PC-9 (cell line): ENCODE results near the gene PAQR7. TPM values are rescaled to one million over a fixed set of nuclear protein-coding genes. Genes with fewer than 3 reads are reported as not detected.
"Not testable (repeated sequence)": the region's sequence is repeated elsewhere in the genome, so short reads cannot be mapped to it uniquely, and the experiment has no call there.

ENCODE experiments used
- BruUV-seq: library from RNA; stranded (reverse); fragments of 400-500 nt; replicated peaks from 2 replicates; lab custom pipeline; 2021; lab: Mats Ljungman, UMichigan
- CTCF ChIA-PET: fragments of 300-600 bp; sonication (Branson Sonifier 250); formaldehyde crosslinking; loops from one replicate; lab custom pipeline; 2022; ENCODE audit warnings: antibody characterized with exemption; lab: Charles Lee
- POLR2A ChIA-PET: fragments of 300-600 bp; sonication (Branson Sonifier 250); formaldehyde crosslinking; loops from one replicate; lab custom pipeline; 2022; ENCODE audit warnings: antibody characterized with exemption; ENCODE audit not compliant: unreplicated experiment; lab: Charles Lee
- DNase-seq, 2 experiments: peaks; one replicate each; pipeline versions ENCODE4 v3.0.0 to v3.0.0-alpha.2; 2015 to 2022; ENCODE audit warnings: mixed read lengths in 1 of 2
- H2AFZ ChIP-seq: fragments of 200-600 bp; sonication (generic); 2 replicates; pipeline ENCODE4 v1.8.1; 2017; ENCODE audit warnings: antibody characterized with exemption
- H3F3A ChIP-seq: fragments of 200-600 bp; sonication (generic); 2 replicates; pipeline ENCODE4 v1.8.1; 2017; ENCODE audit warnings: antibody characterized with exemption, mild to moderate bottlenecking, low read depth; ENCODE audit not compliant: insufficient read depth
- H3K27ac ChIP-seq: fragments of 200-600 bp; sonication (generic); 2 replicates; pipeline ENCODE4 v1.6.1; 2016; ENCODE audit warnings: mixed run types
- H3K27me3 ChIP-seq: fragments of 200-600 bp; sonication (generic); 2 replicates; pipeline ENCODE4 v1.6.1; 2016; ENCODE audit warnings: low read depth, mixed run types; ENCODE audit not compliant: insufficient read depth
- H3K36me3 ChIP-seq: fragments of 200-600 bp; sonication (generic); 2 replicates; pipeline ENCODE4 v1.6.1; 2016; ENCODE audit warnings: low read depth, mixed run types
- H3K4me1 ChIP-seq: fragments of 200-600 bp; sonication (generic); replicated peaks from 2 replicates; pipeline ENCODE4 v1.6.1; 2016; ENCODE audit warnings: mixed run types; ENCODE audit not compliant: insufficient read depth
- H3K4me2 ChIP-seq: fragments of 200-600 bp; sonication (generic); 2 replicates; pipeline ENCODE4 v1.6.1; 2017; ENCODE audit warnings: mixed run types
- H3K4me3 ChIP-seq: fragments of 200-600 bp; sonication (generic); 2 replicates; pipeline ENCODE4 v1.6.1; 2016; ENCODE audit warnings: mixed run types
- H3K79me2 ChIP-seq: fragments of 200-600 bp; sonication (generic); 2 replicates; pipeline ENCODE4 v1.6.1; 2017; ENCODE audit warnings: low read depth, mixed run types
- H3K9me2 ChIP-seq: fragments of 200-600 bp; sonication (generic); 2 replicates; pipeline ENCODE4 v1.8.1; 2017; ENCODE audit warnings: mild to moderate bottlenecking; ENCODE audit not compliant: insufficient read depth
- H3K9me3 ChIP-seq: fragments of 200-600 bp; sonication (generic); 2 replicates; pipeline ENCODE4 v1.8.1; 2016; ENCODE audit warnings: low read depth; ENCODE audit not compliant: insufficient read depth
- H4K20me1 ChIP-seq: fragments of 200-600 bp; sonication (generic); 2 replicates; pipeline ENCODE4 v1.8.1; 2017; ENCODE audit not compliant: insufficient read depth
- EZH2 ChIP-seq: fragments of 200-600 bp; sonication (generic); IDR thresholded peaks from 2 replicates; pipeline ENCODE4 v1.8.0; 2017; ENCODE audit warnings: antibody characterized with exemption, low read depth
- intact Hi-C: fragments of 100-400 bp; cut with micrococcal nuclease; formaldehyde crosslinking; loops from one replicate; pipeline ENCODE4 v1.10.0; 2022; ENCODE audit not compliant: unreplicated experiment
- total RNA-seq: library from RNA; stranded (reverse); gene quantifications from 2 replicates; pipeline ENCODE4 v1.2.3, GENCODE V29; 2021
- TF ChIP-seq, protein P1 (sequence below): fragments of 200-600 bp; sonication (generic); conservative IDR thresholded peaks from 2 replicates; pipeline ENCODE4 v1.6.1; 2017; ENCODE audit warnings: mixed run types, antibody characterized with exemption, mild to moderate bottlenecking, moderate library complexity

PAQR7 gene
- total RNA-seq, 1 experiment from 2014 or later, result 34.0 TPM

- CTCF ChIA-PET, result interaction anchor here (0.5 kb wide), 1 partner anchor 54 kb away, joined by 3 read pairs; no protein-coding TSS in a partner anchor
- TF ChIP-seq, protein P1, sequence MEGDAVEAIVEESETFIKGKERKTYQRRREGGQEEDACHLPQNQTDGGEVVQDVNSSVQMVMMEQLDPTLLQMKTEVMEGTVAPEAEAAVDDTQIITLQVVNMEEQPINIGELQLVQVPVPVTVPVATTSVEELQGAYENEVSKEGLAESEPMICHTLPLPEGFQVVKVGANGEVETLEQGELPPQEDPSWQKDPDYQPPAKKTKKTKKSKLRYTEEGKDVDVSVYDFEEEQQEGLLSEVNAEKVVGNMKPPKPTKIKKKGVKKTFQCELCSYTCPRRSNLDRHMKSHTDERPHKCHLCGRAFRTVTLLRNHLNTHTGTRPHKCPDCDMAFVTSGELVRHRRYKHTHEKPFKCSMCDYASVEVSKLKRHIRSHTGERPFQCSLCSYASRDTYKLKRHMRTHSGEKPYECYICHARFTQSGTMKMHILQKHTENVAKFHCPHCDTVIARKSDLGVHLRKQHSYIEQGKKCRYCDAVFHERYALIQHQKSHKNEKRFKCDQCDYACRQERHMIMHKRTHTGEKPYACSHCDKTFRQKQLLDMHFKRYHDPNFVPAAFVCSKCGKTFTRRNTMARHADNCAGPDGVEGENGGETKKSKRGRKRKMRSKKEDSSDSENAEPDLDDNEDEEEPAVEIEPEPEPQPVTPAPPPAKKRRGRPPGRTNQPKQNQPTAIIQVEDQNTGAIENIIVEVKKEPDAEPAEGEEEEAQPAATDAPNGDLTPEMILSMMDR, result no peak
- no peak for TF ChIP-seq EZH2
- BruUV-seq, result no TSS peak
These were observed 29.8 kb downstream of the PAQR7 start for GRCh38 chr1:25845664-25846063.

GRCh38 chr1:25844536-25845337 lies 30.8 kb downstream of the PAQR7 start:
- no TSS peak for BruUV-seq
- Histone ChIP-seq H3K4me2 (no peak overlapping the region), H3K36me3 (no peaks in the 10 kb centered on the region), H3K27ac (no peak overlapping the region), H2AFZ (no peak overlapping the region), H3K9me3 (no peaks in the 10 kb centered on the region), H4K20me1 (peaks cover 3% of the 10 kb centered on the region; the same call in 1 of the 2 replicates), H3K4me1 (no peaks in the 10 kb centered on the region), H3K79me2 (peaks cover 31% of the 10 kb centered on the region), H3F3A (no peaks in the 10 kb centered on the region), H3K27me3 (no peaks in the 10 kb centered on the region), H3K4me3 (no peak overlapping the region), H3K9me2 (no peaks in the 10 kb centered on the region)
- TF ChIP-seq, protein P1, result no peak
- no peak for TF ChIP-seq EZH2
- POLR2A ChIA-PET, result interaction anchor here (0.5 to 0.6 kb wide), 2 partner anchors 10 to 16 kb away, joined by 5 to 36 read pairs; no protein-coding TSS in a partner anchor
- CTCF ChIA-PET, result no interaction called here
- intact Hi-C loops, result no loop called here
- DNase-seq, result no peak

More at GRCh38 chr1:25845664-25846063, 29.8 kb downstream of the PAQR7 start:
- Histone ChIP-seq H3K9me3 (no peaks in the 10 kb centered on the region), H3F3A (no peaks in the 10 kb centered on the region), H3K36me3 (no peaks in the 10 kb centered on the region), H3K79me2 (peaks cover 38% of the 10 kb centered on the region), H3K4me1 (no peaks in the 10 kb centered on the region), H3K27ac (no peak overlapping the region), H3K27me3 (no peaks in the 10 kb centered on the region), H3K9me2 (no peaks in the 10 kb centered on the region), H4K20me1 (peaks cover 3% of the 10 kb centered on the region; the same call in 1 of the 2 replicates), H3K4me2 (no peak overlapping the region), H2AFZ (no peak overlapping the region), H3K4me3 (no peak overlapping the region)
- POLR2A ChIA-PET, result no interaction called here
- DNase-seq, result no peak
- intact Hi-C loops, result no loop called here

GRCh38 chr1:25843483-25843882 lies 32.0 kb downstream of the PAQR7 start:
- no TSS peak for BruUV-seq
- Histone ChIP-seq H3K27ac (no peak overlapping the region), H3F3A (no peaks in the 10 kb centered on the region), H3K36me3 (no peaks in the 10 kb centered on the region), H3K4me2 (no peak overlapping the region), H3K4me1 (no peaks in the 10 kb centered on the region), H2AFZ (no peak overlapping the region), H3K9me2 (no peaks in the 10 kb centered on the region), H3K79me2 (peaks cover 23% of the 10 kb centered on the region), H3K4me3 (no peak overlapping the region), H3K9me3 (no peaks in the 10 kb centered on the region), H3K27me3 (no peaks in the 10 kb centered on the region), H4K20me1 (peaks cover 3% of the 10 kb centered on the region; the same call in 1 of the 2 replicates)
- POLR2A ChIA-PET, result no interaction called here
- no peak for DNase-seq
- intact Hi-C loops, result no loop called here
- TF ChIP-seq, protein P1, result no peak
- TF ChIP-seq EZH2, result no peak
- CTCF ChIA-PET, result interaction anchor here (0.6 to 0.7 kb wide), 2 partner anchors 297 to 548 kb away, joined by 3 to 9 read pairs; no protein-coding TSS in a partner anchor

GRCh38 chr1:25839808-25840207 lies 35.7 kb downstream of the PAQR7 start:
- H3K27ac ChIP-seq, H4K20me1 ChIP-seq, intact Hi-C loops, H3K4me2 ChIP-seq, H3K9me2 ChIP-seq, H3K4me3 ChIP-seq, H3K36me3 ChIP-seq, POLR2A ChIA-PET, H2AFZ ChIP-seq, H3K4me1 ChIP-seq, BruUV-seq, CTCF ChIA-PET, H3F3A ChIP-seq, H3K27me3 ChIP-seq, DNase-seq, H3K9me3 ChIP-seq: not testable (repeated sequence)
- peaks cover 14% of the 10 kb centered on the region; the same call in 1 of the 2 replicates for H3K79me2 ChIP-seq
